Measurements from ENCODE around the gene GPR153. TPM values are rescaled to one million over a fixed set of nuclear protein-coding genes. Genes with fewer than 3 reads are reported as not detected.

GPR153 gene
- total and polyA plus RNA-seq, 12 donors = 1.8 to 8.5 (median 3.6) TPM

DNA sequence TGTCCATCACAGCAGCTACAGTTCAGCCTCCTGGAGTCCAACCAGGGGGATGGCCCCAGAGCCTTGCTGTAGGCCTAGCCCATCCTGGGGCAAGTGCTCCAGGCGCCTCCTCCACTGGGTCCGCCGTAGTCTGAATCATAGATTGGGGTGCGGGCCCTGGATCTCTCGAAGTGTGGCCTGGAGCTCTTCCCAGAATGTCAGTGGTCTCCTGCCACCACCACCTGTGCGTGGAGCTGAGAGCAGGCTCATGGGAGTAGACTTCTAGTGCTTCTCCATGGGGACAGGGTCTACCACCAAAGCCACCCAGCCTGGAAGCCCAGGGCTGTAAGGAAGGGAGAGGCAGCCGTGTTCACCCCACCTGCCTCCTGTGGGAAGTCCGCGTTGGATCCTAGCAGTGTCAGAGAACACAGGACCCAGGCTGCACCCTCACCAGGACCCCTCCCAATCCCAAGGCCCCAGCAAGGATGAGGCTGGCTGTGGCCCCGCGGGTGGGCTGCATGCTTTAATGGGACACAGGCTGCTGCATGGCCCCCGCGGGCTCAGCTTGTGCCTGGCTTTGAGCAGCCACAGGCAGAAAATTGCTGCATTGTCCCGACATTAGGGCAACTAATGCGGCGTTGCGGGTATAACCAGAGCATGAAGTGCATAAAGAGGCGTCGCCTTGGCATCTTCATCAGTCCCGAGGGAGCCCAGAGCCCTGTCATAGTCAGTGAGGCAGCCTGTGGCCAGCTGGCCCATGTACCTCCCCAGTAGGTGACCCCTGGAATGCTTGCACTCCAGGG is 17.7 kb downstream of the GPR153 start:
- no peak for ATAC-seq
- Histone ChIP-seq H3K27me3 (peaks cover 21 to 99% (median 87%) of the 10 kb centered on the region in 7 donors), H3K27ac (no peak overlapping the region), H3K9me3 (no peaks in the 10 kb centered on the region), H3K4me3 (no peak overlapping the region), H3K4me1 (peaks cover 0 to 37% (median 29%) of the 10 kb centered on the region in 9 donors), H3K36me3 (no peaks in the 10 kb centered on the region)
- WGBS, 2 donors = 22% methylated on average over 20 of the region's 20 CpGs
- TF ChIP-seq, protein P1, sequence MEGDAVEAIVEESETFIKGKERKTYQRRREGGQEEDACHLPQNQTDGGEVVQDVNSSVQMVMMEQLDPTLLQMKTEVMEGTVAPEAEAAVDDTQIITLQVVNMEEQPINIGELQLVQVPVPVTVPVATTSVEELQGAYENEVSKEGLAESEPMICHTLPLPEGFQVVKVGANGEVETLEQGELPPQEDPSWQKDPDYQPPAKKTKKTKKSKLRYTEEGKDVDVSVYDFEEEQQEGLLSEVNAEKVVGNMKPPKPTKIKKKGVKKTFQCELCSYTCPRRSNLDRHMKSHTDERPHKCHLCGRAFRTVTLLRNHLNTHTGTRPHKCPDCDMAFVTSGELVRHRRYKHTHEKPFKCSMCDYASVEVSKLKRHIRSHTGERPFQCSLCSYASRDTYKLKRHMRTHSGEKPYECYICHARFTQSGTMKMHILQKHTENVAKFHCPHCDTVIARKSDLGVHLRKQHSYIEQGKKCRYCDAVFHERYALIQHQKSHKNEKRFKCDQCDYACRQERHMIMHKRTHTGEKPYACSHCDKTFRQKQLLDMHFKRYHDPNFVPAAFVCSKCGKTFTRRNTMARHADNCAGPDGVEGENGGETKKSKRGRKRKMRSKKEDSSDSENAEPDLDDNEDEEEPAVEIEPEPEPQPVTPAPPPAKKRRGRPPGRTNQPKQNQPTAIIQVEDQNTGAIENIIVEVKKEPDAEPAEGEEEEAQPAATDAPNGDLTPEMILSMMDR (IDR thresholded peaks at IDR 0.05) = no peak
- no peak for DNase-seq
- intact Hi-C loops (cut with DNase I) = loop anchor here in 7 of 10 donors (5.0 to 10.0 kb wide), 7 partner anchors 36 to 201 kb away; partner anchors contain the start of genes RNF207 (in 3 of the 7) and CHD5 (in 1 of the 7)

GRCh38 chr1:6241887-6242740 is 18.8 kb downstream of the GPR153 start:
- peak in 1 of 8 donors; percentile 3 for ATAC-seq
- intact Hi-C loops (cut with DNase I) = loop anchor here in 7 of 10 donors (5.0 to 10.0 kb wide), 7 partner anchors 35 to 200 kb away; partner anchors contain the start of genes RNF207 (in 3 of the 7) and CHD5 (in 1 of the 7)
- H3K27ac ChIP-seq = no peak overlapping the region
- H3K4me1 ChIP-seq = peaks cover 0 to 37% (median 29%) of the 10 kb centered on the region in 9 donors
- H3K4me3 ChIP-seq = peak overlapping the region in 7 of 10 donors; percentile 6 to 27 (median 20)
- no peak for DNase-seq
- 1% methylated on average over 91 to 99 of the region's 99 CpGs for WGBS, 2 donors
- TF ChIP-seq, protein P1 (IDR thresholded peaks at IDR 0.05) = no peak
- H3K36me3 ChIP-seq = no peaks in the 10 kb centered on the region
- no peaks in the 10 kb centered on the region for H3K9me3 ChIP-seq
- peaks cover 21 to 88% (median 76%) of the 10 kb centered on the region in 7 donors for H3K27me3 ChIP-seq

DNA sequence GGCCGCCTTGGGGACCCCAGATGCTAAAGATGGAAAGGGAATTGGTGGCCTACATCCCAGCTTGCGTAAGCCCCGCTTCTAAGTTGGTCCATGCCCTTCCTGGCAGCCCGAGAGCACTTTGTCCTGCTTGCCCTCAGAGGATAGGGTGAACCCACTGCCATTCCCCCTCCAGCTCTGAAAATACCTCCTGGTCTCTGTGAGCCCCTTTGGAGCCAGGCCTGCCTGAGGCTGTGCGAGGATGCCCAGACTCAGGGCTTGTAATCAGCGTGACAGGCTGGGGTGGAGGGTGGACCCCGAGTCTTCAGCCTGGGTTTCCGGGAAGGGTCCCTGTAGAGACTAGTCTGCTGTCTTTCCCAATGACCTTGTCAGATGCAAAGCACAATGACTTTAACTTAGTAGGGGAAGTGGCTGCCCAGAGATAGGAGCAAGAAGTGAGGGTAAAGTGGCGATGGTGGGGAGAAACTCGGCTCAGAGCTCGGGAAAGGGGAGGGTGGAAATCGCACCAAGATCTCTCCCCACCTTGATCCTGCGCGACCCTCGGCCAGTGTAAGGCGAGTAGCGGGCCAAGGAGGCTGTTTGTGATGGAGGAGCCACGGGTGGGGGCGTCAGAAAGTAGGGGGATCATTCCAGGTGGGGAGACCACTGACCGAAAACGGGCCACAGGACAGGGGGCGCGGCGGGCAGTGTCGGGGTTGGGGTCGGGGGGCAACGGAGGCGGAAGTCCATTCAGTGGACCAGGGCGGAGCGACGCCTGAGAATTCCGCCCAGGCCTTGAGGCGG is 19.6 kb downstream of the GPR153 start:
- WGBS, 2 donors = 28% methylated on average over 30 to 33 of the region's 33 CpGs
- intact Hi-C loops (cut with DNase I) = loop anchor here in 7 of 10 donors (5.0 to 10.0 kb wide), 7 partner anchors 34 to 199 kb away; partner anchors contain the start of genes RNF207 (in 3 of the 7) and CHD5 (in 1 of the 7)
- Histone ChIP-seq H3K36me3 (no peaks in the 10 kb centered on the region), H3K4me1 (peaks cover 0 to 33% (median 24%) of the 10 kb centered on the region in 9 donors), H3K27ac (no peak overlapping the region), H3K27me3 (peaks cover 21 to 80% (median 68%) of the 10 kb centered on the region in 7 donors), H3K4me3 (peak overlapping the region in 1 of 10 donors; percentile 16), H3K9me3 (no peaks in the 10 kb centered on the region)
- TF ChIP-seq, protein P1 (IDR thresholded peaks at IDR 0.05) = no peak
- ATAC-seq (no peak), DNase-seq (no peak)
